IPS DF 19.7 (cell line): ENCODE data around the gene CHID1.
A peak's percentile ranks its signal among the peaks of the same experiment; 100 is the strongest.

Source experiments
- DNase-seq: peaks from one replicate; pipeline ENCODE4 v3.0.0-alpha.2; 2013; ENCODE audit warnings: low read depth, low spot score

CHID1 gene

DNA sequence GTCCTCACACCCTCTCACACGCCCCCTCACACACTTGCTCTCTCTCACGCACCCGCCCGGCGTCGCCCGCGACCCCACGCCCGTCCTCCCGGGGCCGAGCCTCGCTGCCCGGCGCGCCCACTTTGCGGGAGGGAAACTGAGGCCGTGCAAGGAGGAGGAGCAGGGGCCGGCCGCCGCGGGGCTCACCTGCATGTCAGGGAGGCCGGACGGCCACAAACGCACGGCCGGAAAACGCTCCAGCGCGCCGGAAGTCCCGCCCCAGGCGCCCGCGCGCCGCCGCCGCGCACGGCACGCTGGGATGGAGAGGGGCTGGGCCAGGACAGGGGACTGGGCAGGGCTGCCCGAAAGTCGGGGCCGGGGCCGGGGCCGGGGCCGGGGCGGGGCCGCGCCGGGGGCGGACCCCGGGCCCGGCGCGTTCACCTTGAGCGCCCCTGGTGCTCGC, at the start of gene CHID1:
CHID1 (minus strand) TSS at position 222 of the 442 bp plus-strand sequence. CDS start 5,994 bp downstream, outside the sequence.
- no peak for DNase-seq

DNA sequence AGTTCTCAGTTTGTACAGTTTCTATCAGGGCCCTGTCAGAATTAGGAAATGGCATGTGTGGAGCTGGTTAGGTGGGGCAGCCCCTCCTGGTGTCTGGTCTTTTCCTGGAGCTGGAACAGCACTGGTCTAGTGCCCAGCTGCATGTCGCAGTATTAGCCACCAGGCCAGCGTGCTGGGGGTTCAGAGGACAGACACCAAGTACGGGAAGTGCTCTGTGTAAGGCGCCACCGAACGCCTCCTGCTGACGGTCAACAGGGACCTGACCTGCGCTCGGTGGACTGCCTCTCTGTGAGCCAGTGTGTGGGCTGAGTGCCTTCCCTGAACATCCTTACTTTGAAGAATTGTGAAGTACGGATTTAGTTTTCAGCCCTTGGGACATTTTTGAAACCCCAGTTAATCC, 49.0 kb upstream of the CHID1 start:
- DNase-seq, result no peak

DNA sequence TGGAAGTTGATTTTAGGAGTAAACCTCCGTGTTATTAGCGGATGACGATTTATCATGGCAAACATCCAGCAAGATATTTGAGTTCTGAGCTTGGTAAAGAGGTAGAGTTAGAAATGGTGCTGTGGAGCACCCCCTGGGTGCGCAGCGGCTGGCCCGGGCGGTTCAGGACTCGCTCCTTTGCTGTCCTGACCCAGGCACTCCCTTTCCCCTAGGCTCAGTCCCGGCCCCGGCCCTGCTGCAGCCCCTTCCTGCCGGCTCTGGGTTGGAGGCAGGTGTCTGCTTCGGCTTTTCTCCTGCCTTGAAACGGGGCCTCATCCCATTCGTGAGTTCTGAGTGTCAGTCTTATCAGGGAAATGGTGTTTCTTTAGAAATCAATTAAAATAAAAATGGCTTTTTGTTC, 48.4 kb upstream of the CHID1 start:
- DNase-seq, result no peak

DNA sequence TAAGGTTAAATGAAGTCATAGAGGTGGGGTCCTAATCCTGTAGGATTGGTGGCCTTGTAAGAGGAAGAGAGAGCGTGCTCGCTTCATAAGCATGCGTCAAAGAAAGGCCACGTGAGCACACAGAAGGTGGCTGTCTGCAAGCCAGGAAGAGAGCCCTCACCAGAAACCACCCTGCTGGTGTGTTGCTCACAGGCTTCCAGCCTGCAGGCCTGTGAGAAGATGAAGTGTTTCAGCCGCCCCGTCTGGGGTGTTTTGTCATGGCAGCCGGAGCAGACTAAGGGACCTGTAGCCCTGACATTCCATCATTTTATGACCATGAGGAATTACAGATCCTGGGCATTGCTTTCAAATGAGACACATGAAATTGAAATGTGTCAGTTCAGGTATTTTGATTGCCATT, 47.5 kb upstream of the CHID1 start:
- DNase-seq, result no peak

DNA sequence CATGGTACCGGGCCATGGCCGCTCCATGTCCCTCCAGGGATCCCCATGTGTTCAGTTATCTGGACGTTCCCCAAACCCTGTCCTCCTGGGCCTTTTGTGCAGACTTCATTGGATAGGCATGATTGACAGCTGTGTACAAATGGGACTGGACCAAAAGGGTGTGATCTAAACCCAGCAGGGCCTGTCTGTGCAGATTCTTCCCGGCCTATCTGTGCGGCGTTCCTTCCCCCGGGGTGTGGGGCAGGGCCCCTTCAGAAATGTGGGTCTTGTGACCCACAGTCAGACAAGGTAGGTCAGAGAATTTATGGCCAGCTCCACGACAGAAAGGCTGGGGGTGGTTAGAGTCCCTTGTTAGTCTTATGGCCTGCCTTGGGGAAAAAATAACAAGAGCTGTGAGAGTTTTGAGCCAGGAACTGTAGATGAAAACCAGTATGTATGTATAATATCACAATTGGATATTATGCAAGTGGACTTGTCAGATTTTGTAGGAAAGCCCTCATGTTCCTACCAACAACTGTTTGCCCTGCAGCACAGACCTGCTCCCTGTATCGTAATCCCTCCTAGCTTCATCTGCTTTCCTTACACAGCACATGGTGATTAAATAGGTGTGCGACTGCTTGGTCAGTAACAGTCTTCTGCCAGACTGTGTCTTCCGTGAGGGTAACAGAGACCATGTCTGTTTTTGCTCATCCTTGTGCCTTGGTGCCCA, 46.8 kb upstream of the CHID1 start:
- no peak for DNase-seq

DNA sequence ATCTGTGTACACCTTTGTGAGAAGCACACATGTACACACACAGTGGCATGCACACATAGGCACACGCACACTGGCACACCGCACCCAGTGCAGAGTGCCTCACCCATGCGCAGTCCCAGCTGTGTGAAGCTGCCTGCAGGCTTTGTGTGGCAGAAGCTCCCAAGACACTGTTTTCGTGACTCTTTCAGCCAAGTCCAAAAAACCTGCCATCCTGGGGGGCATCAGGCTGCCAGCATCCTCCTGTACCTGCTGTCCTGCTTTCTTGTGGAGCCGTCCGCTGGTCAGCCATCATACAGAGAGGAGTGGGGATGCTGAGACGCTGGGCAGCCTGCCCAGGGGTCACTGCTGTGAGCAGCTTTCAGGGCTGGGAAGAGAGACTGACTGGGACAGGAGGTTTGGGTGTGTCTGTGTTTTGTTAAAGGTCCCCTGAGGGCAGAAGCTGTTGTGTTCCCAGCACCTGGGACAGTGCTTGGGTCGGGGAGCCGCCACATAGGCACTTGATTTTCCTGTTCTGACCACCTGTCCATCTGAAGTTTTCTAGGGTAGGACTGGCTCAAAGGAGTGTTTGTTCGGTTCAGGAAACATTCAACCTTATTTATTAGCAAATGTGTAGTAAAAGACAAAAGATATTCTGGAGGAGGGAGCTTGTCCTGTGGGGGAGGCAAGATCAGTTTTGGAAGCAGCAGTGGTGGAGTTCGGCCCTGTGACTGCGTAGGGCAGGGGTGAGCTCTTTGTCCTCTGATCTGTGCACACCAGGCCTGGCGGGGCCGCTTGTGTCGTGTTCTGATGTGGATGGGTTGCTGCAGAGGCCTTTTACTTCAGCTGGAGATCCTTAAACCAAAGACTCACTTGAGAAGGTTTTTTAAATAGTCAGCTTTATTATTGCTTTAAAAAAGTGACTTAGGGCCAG, 44.8 kb upstream of the CHID1 start:
- no peak for DNase-seq

DNA sequence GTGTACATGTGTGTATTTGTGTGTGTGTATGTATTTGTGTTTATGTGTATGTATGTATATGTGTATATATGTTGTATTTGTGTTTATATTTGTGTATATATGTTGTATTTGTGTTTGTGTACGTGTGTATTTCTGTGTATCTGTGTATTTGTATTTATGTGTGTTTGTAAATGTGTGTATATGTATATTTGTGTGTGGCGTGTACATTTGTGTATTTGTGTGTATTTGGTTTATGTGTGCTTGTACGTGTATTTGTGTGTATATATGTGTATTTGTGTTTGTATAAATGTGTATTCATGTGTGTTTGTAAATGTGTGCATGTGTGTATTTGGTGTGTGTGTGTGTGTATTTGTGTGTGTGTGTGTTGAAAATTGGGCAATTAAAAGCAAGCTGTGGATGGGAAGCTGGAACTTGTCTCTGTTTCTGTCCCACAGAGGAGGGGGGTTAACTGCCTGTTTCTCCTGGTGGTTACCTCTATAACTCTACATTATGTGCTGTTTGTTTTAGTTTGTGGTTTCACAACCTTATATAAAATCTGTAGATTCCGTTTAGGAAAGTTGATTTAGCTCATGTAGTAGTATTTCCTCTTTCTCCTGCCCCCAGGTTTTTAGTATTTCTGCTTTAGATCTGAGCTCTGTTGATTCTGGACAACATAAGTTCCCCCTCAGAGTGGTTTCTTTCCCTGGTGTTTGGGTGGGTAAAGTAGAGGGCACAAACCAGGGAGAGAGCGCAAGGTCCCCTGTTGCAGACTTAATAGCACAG, 44.0 kb upstream of the CHID1 start:
- DNase-seq, result no peak

DNA sequence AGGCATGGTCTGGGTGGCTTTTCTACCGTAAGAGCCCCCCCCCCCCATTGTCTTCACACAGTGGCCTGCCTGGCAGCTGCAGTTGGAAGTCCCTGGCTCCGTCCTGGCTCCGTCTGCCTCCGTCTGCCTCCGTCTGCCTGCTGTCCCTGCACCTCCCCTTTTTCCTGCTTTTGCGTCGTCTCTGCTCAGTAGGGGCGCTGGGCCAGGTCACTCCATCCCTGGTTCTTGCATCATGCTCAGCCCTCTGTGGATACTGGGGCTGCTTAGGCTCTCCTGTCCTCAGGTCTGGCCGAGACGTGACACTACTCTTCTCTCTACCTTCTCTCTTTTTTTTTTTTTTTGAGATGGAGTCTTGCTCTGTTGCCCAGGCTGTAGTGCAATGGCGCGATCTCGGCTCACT, 42.9 kb upstream of the CHID1 start:
- no peak for DNase-seq

DNA sequence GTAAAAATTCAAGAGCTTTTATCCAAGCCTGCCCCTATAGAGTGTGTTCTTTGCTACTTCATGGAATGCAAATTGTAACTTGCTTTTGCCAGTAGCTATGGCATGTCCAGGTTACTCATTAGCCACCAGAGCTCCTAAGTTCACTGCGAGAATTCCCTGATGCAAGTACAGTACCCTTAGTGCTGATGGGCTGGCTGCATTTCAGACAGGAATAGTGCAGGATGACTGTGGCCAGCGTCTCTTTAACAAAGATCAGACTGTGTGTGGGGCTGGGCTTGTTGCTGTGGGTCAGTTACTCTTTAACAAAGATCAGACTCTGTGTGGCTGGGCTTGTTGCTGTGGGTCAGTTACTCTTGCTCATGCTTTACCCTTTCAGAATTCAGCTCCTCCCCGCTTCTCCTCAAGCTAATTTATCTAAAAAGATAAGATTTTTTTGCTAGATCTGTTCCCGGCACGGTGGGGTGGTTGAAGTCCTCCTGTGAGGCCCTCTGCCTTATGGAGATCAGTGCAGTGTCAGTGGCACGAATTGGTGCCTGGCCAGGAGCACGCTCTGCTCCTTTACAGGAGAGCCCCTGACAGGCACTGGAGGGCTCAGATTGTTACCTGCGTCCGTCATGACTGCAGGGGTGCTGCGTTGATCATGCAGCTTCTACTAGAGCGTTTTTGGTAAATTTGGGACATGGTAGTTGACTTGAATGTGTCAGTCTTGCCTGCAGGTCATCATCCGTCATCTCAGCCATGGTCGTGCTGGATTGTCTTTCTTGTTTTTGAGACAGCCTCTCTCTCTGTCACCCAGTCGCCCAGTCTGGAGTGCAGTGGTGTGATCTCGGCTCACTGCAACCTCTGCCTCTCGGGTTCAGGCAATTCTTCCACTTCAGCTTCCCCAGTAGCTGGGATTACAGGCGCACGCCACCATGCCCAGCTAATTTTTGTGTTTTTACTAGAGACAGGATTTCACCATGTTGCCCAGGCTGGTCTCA, 42.1 kb upstream of the CHID1 start:
- DNase-seq, result no peak

DNA sequence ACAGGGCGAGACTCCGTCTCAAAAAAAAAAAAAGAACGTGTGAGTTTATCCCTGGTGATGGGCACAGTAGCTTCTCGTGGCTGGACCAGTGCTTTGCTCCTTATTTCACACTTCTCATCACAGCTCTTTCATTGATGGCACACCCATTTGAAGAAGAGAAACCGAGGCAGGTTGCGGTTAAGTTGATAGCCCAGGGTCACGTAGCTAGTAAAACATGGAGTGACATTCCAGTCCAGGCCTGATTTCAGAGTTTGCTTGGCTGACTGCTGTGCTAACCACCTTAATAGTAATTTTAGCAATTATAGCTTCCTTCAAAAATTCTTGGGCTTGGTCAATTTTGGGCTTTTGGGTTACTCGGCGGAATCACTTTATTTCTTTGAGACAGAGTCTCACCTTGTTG, 40.9 kb upstream of the CHID1 start:
- no peak for DNase-seq

DNA sequence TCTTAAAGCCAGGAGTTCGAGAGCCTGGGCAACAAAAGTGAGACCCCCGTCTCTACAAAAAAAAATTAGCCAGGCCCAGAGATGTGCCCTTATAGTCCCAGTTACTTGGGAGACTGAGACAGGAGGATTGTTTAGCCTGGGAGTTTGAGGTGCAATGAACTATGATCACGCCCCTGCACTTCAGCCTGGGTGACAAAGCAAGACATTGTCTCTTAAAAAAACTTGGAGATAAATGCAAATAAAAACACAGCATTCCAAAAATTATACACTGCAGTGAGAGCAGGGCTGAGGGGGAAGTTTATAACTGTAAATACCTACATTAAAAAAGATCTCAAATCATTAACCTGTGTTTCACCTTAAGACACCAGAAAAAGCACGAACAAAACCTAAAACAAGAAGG, 37.1 kb upstream of the CHID1 start:
- no peak for DNase-seq

DNA sequence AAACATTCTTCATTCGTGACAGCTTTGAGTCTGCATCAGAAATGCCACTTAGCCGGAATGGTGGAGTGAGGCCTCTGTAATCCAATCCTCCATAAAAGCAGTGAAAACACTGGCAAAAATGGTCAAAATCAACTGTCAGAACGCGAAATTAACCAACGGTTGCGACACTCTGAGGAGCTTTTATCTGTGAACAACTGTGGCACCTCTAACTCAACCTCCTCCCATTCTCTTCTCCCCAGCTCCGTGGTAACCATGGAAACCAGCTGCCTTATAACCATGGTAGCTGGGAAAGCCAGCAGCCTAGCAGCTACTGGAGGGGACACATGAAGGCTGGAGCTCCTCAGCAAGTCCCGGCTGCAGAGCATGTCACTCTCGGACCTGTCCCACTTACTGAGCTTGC, 35.4 kb upstream of the CHID1 start:
- peak; percentile 72 for DNase-seq

DNA sequence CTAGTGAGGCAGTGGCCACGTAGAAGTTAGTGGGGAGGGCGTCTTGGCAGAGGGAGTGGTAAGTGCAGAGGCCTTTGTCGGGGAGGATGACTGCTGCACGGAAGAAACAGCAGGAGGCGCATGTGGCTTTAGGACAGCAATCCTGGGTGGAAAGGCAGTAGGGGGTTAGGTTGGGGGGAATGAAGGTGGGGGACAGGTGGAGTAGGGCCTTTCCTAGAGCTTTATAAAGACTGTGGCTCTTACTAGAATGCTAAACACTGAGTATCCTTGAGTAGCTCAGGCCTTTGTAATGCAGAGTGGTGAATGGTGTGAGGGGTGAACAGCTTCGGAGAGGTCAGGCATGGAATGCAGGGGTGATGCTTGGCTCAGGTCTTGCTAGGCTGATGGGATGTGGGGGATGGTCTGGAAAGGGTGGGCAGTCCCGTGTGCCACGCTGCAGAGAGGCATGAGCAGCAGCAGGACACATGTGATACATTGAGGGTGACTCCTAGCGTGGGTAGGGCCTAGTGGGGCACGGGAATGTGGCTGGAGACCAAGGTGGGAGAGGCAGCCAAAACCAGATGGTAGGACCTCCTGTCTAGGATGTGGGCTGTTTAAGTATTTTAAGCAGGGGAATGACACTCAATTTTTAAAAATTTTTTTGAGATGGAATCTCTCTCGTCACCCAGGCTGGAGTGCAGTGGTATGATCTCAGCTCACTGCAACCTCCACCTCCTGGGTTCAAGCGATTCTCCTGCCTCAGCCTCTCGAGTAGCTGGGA, 34.3 kb upstream of the CHID1 start:
- DNase-seq, result peak; percentile 99

DNA sequence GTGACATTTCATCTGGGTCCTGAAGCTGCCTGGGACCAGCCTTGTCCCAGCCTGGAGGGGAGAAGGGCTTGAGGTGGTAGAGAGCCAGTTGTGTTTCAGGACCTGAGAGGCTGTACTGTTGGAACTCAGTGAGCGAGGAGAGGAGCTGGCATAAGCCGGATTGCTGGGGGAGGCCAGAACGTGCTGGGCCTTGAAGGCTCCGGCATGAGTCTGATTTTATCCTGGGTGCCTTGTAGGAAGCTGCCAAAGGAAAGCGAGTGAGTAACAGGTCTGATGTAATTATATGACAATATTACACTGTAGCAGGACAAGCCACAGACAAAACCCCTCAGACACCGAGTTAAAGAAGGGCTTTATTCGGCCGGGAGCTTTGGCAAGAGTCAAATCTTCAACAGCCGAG, 32.2 kb upstream of the CHID1 start:
- no peak for DNase-seq

DNA sequence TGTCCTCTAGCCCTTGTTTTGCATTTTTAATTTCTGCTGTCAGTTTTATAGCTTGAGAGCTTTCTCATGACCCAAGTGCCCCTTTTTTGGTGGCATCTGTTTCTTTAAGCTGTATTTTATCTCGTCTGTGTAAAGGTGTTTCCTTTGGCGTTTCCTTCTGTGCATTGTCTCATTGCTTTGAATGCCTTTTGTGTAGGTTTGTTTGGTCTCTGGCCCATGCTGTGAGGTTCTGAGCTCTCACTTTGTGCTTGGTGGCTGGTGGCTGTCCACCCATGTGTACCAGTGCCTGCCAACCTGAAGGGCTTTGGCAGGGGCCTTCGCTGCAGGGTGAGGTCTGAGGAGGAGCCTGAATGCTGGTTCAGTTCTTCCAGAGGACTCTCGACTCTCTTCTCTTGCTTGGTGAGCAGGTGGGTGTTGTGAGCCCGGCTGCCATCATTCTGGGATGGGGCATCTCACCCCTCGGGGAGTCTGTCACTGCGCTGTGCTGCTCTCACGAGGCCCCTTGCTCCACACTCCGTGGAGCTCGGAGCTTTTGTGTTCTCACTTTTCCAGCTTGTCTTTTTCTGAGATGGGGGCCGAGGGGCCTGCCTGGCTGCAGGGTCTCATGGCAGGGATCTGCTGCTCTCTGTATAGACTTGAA, 30.0 kb upstream of the CHID1 start:
- DNase-seq, result no peak

DNA sequence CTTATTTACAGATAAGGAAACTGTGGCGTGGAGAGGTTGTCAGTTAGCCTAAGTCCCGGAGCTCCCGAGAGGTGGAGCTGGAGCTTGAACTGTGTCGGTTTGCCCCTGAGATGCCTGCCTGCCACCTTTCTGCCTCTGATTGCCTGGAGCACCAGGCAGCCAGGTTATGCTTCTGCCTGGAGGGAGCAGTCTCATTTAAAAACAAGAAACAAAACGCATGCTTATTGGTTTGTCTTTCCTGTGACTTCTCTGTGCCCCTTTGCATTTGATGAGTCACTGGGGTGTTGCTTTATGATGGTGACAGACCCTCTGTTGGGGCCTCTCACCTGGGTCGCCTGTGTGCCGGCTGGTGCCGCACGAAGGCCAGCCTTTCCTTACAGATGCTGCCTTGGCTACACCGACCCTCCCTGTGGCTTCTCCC, 27.2 kb upstream of the CHID1 start:
- DNase-seq, result no peak

DNA sequence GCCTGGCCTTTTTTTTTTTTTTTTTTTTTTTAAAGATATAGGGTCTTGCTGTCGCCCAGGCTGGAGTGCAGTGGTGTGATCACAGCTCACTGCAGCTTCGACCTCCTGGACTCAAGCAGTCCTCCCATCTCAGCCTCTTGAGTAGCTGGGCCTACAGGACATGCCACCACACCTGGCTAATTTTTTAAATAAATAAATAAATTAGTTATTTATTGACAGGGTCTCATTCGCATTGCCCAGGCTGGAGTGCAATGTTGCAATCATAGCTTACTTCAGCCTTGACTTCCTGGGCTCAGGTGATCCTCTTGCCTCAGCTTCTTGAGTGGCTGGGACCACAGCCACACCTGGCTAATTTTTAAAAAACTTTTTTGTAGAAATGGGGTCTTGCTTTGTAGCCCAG, 25.6 kb upstream of the CHID1 start:
- DNase-seq, result no peak

DNA sequence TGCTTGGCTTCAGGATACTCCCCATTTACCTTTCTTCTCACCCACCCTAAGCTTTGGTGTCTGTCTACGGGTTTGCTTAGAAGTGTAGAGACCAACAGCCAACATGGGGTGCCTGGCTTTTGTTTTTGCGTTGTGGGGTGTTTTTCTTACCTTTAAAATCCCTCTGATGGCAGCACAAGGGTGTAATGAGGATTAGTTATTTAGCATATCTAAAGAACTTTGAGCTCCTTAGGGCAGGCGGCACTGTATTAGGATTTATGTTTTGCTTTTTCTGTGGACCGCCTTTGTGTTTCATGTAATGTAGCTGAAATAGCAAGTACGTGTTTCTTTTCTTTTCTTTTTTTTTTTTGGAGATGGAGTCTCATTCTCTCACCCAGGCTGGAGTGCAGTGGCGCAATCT, 23.9 kb upstream of the CHID1 start:
- DNase-seq, result no peak

DNA sequence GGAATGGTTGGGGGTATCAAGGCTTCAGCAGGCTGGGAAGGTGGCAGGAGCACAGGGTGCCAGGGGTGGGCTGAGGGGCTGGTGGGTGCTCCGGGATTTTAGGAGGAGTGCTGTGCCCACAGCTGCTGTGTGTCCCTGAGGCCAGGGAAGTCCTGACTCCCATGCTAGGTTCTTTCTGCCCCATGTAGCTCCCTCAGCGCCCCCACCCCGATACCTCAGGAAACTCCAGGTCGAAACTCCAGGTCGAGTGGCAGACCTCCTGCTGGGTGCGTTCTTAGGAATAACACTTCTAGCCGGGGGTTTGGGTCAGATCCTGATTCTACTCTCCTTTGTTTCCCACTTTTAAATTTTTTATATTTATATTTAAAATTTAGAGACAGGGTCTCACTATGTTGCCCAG, 23.3 kb upstream of the CHID1 start:
- no peak for DNase-seq
